Measurements from ENCODE around the gene SEC14L1. TPM values are rescaled to one million over a fixed set of nuclear protein-coding genes. Genes with fewer than 3 reads are reported as not detected.
"Not testable (repeated sequence)": the region's sequence is repeated elsewhere in the genome, so short reads cannot be mapped to it uniquely, and the experiment has no call there.

The SEC14L1 gene
- total RNA-seq, 1 donor from 2014 or later = 63.9 TPM

GRCh38 chr17:77240976-77241375, 100.2 kb downstream of the SEC14L1 start:
- intact Hi-C loops (cut with DNase I) = loop anchor here (10.0 kb wide), 1 partner anchor 376 kb away; the partner anchor contains the start of gene MGAT5B
- ATAC-seq (ENCODE audit: poor library complexity) = no peak
- peak; percentile 29 for DNase-seq

DNA sequence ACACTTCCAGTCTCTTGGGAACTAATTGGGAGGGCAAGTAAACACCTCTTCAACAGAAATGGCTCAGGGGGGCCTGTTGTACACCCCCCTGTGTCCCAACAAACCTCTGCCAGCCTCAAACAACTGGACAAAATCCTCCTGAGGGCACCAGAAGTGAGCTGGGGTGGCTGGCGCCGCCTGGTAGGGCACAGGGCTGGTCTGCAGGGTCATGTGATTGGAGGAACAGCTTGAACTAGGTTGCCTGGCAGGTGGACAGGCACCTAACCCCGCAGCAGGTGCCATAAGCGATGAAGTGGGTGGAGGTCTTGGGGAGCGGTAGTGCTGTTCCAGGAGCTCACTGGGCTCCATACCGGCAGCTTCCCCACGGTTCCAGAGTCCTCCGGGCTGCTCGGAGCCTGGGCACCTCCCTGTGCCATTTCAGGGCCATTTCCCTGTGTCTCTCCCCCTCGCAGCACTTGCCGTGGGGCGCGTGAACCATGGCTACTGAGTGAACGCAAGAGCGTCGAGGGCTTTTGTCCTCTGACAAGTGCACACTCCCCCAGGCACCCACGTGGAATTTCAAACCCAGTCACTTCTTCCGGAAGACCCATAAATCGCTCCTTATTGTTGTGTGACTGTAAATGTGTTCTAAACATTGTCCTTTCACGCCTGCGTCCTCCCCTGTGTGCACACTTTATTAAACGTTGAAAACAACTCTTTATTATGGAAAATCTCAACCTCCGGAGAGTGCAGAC, 101.5 kb downstream of the SEC14L1 start:
- intact Hi-C loops (cut with DNase I) = loop anchor here (10.0 kb wide), 1 partner anchor 377 kb away; the partner anchor contains the start of gene MGAT5B
- DNase-seq (no peak), ATAC-seq (ENCODE audit: poor library complexity) (no peak)

DNA sequence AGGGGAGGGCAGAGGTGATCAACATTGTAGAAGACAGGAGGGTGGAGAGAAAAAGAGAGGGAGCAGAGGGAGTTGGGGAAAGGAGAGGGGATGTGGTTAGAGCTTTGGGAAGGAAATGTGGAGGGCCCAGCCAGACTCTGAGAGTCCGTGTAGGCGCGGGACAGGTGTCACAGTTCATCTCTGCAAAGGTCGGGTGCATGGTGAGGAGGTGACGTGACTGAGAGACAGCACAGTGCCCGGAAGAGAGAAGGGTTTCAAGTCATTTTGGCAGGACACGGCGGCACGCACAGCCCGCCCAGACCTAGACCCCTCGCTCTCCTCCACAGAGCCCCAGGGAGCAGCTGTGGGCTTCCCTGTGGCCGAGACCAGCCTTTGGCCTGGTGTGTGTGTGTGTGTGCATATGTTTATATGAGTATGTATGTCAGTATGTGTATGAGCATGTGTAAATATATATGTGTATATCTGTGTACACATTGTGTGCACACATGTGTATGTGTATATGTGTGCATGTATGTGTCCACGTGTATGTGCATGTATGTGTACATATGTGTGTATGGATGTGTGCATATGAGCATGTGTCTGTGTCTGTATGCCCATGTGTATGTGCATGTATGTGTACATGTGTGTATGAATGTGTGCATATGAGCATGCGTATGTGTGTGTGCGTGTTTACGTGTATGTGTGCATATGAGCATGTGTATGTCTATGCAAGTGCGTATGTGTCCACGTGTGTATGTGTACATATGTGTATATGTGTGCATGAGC, 104.6 kb downstream of the SEC14L1 start:
- no peak for ATAC-seq (ENCODE audit: poor library complexity)
- no peak for DNase-seq
- intact Hi-C loops (cut with DNase I) = loop anchor here (10.0 kb wide), 1 partner anchor 381 kb away; the partner anchor contains the start of gene MGAT5B

DNA sequence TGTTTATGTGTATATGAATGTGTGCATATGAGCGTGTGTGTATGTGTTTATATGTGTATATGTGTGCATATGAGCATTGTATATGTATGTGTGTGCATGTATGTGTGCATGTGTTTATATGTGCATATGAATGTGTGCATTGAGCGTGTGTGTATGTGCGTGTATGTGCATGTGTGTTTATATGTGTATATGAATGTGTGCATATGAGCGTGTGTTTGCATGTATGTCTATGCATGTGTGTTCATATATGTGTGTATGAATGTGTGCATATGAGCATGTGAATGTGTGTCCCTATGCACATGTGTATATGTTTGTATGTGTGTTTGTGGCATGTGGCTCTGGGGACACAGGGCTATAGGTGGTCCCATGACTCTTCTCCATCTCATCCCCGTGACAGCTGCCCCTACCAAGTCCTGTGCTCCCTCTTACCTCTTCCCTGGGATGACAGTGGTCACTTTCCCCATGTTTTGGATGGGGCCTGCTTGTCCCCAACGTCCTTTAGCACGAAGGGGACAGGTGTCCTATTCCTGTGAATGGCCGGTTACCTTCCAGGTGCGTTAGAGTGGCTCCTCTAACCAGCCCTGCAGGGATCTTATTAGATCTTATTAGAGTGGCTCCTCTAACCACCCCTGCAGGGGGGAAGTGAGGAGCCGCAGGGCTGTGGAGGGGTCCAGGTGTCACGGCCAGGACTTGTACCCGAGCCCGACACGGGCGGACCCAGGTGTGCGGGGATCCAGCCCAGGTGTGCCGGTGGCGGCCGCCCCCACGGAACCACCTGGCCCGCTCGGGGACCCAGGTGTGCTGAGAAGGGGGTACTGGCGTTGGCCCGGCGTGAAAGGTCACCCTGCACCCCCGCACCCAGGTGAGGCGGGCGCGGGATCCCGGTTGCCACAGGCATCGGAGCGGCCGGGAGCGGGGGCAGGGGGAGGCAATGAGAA, 105.6 kb downstream of the SEC14L1 start:
- DNase-seq (no peak), ATAC-seq (ENCODE audit: poor library complexity) (no peak)
- intact Hi-C loops (cut with DNase I) = loop anchor here (1.0 to 10.0 kb wide), 2 partner anchors 160 to 382 kb away; partner anchors contain the start of gene MGAT5B

GRCh38 chr17:77247048-77247541, 106.3 kb downstream of the SEC14L1 start:
- intact Hi-C loops (cut with DNase I) = loop anchor here (1.0 to 10.0 kb wide), 2 partner anchors 161 to 382 kb away; partner anchors contain the start of gene MGAT5B
- DNase-seq = peak; percentile 93
- peak; percentile 97 for ATAC-seq (ENCODE audit: poor library complexity)

- ATAC-seq (ENCODE audit: poor library complexity) = no peak
- no peak for DNase-seq
Observed at GRCh38 chr17:77247609-77248008, 106.8 kb downstream of the SEC14L1 start.

GRCh38 chr17:77248216-77249114, 107.7 kb downstream of the SEC14L1 start:
- intact Hi-C loops (cut with DNase I) = loop anchor here (10.0 kb wide), 1 partner anchor 384 kb away; the partner anchor contains the start of gene MGAT5B
- no peak for ATAC-seq (ENCODE audit: poor library complexity)
- DNase-seq = no peak

More at GRCh38 chr17:77247609-77248008, 106.8 kb downstream of the SEC14L1 start:
- intact Hi-C loops (cut with DNase I) = loop anchor here (1.0 to 10.0 kb wide), 2 partner anchors 161 to 383 kb away; partner anchors contain the start of gene MGAT5B

GRCh38 chr17:77251622-77252183, 110.9 kb downstream of the SEC14L1 start:
- intact Hi-C loops (cut with DNase I) = no loop called here
- no peak for ATAC-seq (ENCODE audit: poor library complexity)
- no peak for DNase-seq

GRCh38 chr17:77252306-77252705, 111.5 kb downstream of the SEC14L1 start:
- DNase-seq; intact Hi-C loops (cut with DNase I); ATAC-seq (ENCODE audit: poor library complexity): not testable (repeated sequence)

- intact Hi-C loops (cut with DNase I) = no loop called here
- DNase-seq = no peak
- no peak for ATAC-seq (ENCODE audit: poor library complexity)
Observed at GRCh38 chr17:77253611-77254051, 112.9 kb downstream of the SEC14L1 start.

- intact Hi-C loops (cut with DNase I) = no loop called here
- no peak for DNase-seq
- ATAC-seq (ENCODE audit: poor library complexity) = no peak
Observed at GRCh38 chr17:77254951-77255825, 114.4 kb downstream of the SEC14L1 start.

DNA sequence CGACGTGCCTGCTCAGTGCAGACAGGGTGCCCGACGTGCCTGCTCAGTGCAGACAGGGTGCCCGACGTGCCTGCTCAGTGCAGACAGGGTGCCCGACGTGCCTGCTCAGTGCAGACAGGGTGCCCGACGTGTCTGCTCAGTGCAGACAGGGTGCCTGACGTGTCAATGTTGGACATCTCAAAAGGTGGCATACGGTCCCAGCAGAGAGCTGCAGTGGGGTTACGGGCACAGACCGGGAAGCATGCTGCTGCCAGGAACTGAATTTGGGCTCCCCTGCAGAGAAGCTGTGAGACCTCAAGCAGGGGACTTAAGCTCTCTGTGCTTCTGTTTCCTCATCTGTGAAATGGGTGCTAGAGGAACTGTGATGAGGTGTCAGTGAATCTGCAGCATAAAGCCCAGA, 115.2 kb downstream of the SEC14L1 start:
- DNase-seq; intact Hi-C loops (cut with DNase I); ATAC-seq (ENCODE audit: poor library complexity): not testable (repeated sequence)

- no peak for DNase-seq
- intact Hi-C loops (cut with DNase I) = no loop called here
- no peak for ATAC-seq (ENCODE audit: poor library complexity)
Observed at GRCh38 chr17:77256710-77257109, 115.9 kb downstream of the SEC14L1 start.

DNA sequence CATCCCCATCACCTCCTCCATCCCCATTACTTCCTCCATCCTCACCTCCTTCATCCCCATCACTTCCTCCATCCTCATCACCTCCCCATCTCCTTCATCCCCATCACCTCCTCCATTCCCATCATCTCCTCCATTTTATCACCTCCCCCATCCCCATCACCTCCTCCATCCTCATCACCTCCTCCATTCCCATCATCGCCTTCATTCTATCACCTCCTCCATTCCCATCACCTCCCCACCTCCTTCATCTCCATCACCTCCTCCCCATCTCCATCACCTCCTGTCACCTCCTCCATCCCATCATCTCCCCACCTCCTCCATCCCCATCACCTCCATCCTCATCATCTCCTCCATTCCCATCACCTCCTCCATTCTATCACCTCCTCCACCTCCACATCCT, 116.4 kb downstream of the SEC14L1 start:
- DNase-seq (no peak), ATAC-seq (ENCODE audit: poor library complexity) (no peak)
- intact Hi-C loops (cut with DNase I) = no loop called here

DNA sequence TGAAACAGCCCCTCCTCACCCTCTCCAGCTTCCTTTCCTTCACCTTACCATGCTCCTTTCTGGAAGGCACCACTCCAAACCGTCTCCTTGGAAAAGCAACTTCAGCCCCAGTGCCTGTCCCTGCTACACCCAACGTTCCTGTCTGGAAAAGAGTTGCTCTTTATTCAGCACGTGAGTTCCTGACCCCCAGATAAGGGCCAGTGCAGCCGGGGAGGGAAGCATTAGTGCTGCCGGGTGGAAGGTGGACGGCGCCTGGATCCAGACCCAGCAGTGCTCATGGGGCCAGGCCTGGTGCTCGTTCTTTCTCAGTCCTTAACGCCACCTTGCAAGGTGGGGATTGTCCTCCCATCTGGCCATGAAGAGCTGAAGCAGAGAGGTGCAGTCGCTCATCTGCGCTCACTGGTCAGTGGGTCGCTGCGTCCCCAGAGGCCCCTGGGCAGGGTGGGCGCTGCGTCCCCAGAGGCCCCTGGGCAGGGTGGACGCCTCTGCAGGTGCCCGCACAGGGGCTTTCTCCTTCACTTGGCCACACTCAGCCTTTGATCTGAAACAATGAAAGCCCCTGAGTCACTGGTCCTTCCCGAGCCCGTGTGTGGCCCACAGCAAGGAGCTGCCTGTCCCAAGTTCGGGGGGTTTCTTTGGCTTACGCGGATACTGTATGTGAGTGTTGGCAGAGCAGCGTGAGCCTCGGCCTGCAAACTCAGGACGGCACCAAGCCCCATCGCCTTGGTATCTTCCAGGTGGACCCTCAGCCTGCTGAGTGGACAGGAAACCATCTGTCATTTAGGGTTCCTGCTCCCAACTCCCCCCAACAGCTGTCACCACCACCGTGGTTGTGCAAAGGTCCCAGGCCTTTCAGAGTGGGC, 117.1 kb downstream of the SEC14L1 start:
- DNase-seq = no peak
- intact Hi-C loops (cut with DNase I) = no loop called here
- no peak for ATAC-seq (ENCODE audit: poor library complexity)

All from Right ventricle myocardium superior (tissue), 1 donor.